ENCODE results near the gene ZNF821.
"Not testable (repeated sequence)": the region's sequence is repeated elsewhere in the genome, so short reads cannot be mapped to it uniquely, and the experiment has no call there.

ZNF821 gene

DNA sequence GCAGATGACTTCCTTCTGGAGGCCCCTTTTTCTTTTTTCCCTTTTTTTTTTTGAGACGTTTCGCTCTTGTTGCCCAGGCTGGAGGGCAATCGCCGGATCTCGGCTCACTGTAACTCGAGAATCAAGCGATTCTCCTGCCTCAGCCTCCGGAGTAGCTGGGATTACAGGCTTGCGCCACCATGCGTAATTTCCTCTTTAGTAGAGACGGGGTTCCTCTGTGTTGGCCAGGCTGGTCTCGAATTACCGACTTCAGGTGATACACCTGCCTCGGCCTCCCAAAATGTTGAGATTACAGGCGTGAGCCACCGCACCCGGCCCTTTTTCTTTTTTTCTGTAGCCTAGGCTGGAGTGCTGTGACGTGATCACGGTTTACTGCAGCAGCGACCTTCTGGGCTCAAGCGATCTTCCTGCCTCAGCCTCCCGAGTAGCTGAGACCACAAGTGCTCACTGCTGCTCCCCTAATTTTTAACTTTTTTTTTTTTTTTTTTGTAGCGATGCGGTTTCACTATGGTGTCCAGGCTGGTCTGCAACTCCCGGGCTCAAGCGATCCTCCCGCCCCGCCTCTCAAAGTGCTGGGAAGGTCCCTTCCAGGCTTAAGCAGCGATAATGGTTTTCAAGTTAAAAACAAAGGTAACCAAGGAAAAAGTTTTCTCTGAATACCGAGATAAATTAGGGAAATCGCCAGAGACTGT lies 10.4 kb upstream of the ZNF821 start:
- peaks cover 6% of the 10 kb centered on the region for H3K36me3 Mint-ChIP-seq
- H3K4me1 Mint-ChIP-seq, result peaks cover 34% of the 10 kb centered on the region
- DNase-seq, result peak; percentile 51
- peaks cover 9% of the 10 kb centered on the region for H3K27me3 Mint-ChIP-seq
- H3K9me3 Mint-ChIP-seq, result no peaks in the 10 kb centered on the region
- H3K4me3 Mint-ChIP-seq, result peak overlapping the region; percentile 99
- peak overlapping the region; percentile 99 for H3K27ac Mint-ChIP-seq
- CTCF ChIA-PET, result interaction anchor here (4.2 kb wide), 1 partner anchor 12 kb away, joined by 33 read pairs; the partner anchor contains the start of gene ZNF821

DNA sequence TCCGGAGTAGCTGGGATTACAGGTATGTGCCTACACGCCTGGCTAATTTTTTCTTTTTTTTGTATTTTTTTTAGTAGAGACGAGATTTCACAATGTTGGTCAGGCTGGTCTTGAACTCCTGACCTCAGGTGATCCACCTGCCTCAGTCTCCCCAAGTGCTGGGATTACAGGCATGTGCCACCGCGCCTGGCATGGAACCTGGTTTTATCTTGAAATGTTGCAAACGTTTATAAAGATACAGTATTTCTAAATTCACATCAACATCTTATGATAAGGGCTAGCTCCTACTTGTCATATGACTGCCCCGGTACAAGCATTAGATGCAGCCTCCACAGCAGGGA lies 9.9 kb upstream of the ZNF821 start:
- peaks cover 30% of the 10 kb centered on the region for H3K4me1 Mint-ChIP-seq
- no peaks in the 10 kb centered on the region for H3K9me3 Mint-ChIP-seq
- CTCF ChIA-PET, result interaction anchor here (4.2 kb wide), 1 partner anchor 11 kb away, joined by 33 read pairs; the partner anchor contains the start of gene ZNF821
- peaks cover 5% of the 10 kb centered on the region for H3K36me3 Mint-ChIP-seq
- peak overlapping the region; percentile 99 for H3K27ac Mint-ChIP-seq
- no peak for DNase-seq
- peak overlapping the region; percentile 99 for H3K4me3 Mint-ChIP-seq
- H3K27me3 Mint-ChIP-seq, result peaks cover 10% of the 10 kb centered on the region

DNA sequence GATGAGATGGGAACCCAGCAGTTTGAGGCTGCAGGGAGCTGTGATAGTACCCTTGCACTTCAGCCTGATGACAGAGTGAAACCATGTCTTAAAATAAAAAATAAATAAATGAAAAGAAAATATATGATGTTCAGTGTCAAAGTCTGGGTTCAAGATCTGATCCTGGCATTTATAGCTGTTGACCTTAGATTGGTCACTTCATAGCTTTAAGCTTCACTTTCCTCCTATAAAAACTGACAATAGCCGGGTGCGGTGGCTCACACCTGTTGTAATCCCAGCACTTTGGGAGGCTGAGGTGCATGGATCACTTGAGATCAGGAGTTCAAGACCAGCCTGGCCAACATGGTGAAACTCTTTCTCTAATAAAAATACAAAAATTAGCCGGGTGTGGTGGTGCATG lies 5.2 kb upstream of the ZNF821 start:
- Mint-ChIP-seq H3K27me3 (peaks cover 22% of the 10 kb centered on the region), H3K36me3 (peaks cover 4% of the 10 kb centered on the region), H3K4me3 (no peak overlapping the region), H3K27ac (no peak overlapping the region), H3K9me3 (no peaks in the 10 kb centered on the region), H3K4me1 (peaks cover 21% of the 10 kb centered on the region)
- CTCF ChIA-PET, result no interaction called here
- DNase-seq, result no peak

DNA sequence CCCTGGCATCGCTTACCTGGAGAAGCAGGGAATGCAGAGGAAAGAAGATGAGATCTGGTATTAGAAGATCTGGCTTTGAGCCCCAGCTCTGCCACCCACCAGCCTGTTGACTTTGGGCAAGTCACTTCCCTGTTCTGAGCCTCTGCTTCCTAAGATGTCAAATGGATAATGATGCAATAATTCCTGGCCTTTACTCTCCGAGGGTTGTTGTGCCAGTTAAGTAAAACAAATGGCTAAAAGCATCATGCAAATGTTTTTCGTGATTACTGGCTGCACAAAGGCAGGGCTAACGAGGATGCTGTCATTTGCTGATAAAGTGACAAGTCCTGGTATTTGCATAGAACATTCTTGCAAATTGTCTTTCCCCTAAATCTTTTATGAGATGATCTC lies 1.3 kb upstream of the ZNF821 start:
- H3K4me3 Mint-ChIP-seq, result peak overlapping the region; percentile 93
- H3K9me3 Mint-ChIP-seq, result no peaks in the 10 kb centered on the region
- peaks cover 5% of the 10 kb centered on the region for H3K36me3 Mint-ChIP-seq
- CTCF ChIA-PET, result no interaction called here
- peak overlapping the region; percentile 6 for H3K27ac Mint-ChIP-seq
- peaks cover 41% of the 10 kb centered on the region for H3K4me1 Mint-ChIP-seq
- DNase-seq, result no peak
- peaks cover 26% of the 10 kb centered on the region for H3K27me3 Mint-ChIP-seq

DNA sequence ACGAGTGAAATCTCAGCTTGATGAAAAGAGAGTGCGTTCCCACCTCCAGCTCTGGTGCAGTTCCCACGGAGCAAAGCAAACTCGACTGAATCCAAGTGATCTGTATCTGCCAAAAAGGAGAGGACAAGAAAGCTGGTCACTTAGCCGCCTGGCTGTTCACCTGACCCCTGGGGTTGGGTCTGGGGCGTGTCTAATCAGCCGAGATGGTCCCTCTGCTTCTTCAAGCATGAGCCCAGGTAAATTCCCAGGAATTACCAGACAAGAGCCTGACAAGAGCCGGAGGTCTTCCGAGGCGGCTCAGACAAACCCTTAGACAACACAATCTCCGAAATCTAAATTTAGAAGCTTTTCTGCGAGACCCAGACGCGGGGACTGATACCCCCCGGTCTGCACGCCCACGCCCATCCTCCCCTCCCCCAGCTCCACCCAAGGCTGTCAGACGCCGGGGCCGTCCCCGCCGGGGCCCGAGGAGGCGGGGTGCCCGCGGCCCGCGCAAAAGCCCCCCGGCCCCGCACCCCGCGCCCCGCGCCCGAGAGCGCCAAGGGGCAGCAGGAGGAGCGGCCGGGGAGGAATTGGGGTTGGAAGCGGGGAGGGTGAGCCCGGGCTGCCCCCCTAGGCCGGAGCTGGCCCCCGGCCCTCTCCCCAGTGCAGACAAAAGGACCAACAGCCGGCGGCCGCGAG lies 674 bp downstream of the ZNF821 start:
- peak overlapping the region; percentile 79 for H3K4me3 Mint-ChIP-seq
- peaks cover 23% of the 10 kb centered on the region for H3K27me3 Mint-ChIP-seq
- peak overlapping the region; percentile 86 for H3K27ac Mint-ChIP-seq
- H3K36me3 Mint-ChIP-seq, result peaks cover 20% of the 10 kb centered on the region
- H3K4me1 Mint-ChIP-seq, result peaks cover 55% of the 10 kb centered on the region
- no peaks in the 10 kb centered on the region for H3K9me3 Mint-ChIP-seq
- CTCF ChIA-PET, result interaction anchor here (0.5 to 6.2 kb wide), 22 partner anchors 9 to 318 kb away, joined by 3 to 61 read pairs (median 4); partner anchors contain the start of gene IST1
- DNase-seq, result peak; percentile 59

DNA sequence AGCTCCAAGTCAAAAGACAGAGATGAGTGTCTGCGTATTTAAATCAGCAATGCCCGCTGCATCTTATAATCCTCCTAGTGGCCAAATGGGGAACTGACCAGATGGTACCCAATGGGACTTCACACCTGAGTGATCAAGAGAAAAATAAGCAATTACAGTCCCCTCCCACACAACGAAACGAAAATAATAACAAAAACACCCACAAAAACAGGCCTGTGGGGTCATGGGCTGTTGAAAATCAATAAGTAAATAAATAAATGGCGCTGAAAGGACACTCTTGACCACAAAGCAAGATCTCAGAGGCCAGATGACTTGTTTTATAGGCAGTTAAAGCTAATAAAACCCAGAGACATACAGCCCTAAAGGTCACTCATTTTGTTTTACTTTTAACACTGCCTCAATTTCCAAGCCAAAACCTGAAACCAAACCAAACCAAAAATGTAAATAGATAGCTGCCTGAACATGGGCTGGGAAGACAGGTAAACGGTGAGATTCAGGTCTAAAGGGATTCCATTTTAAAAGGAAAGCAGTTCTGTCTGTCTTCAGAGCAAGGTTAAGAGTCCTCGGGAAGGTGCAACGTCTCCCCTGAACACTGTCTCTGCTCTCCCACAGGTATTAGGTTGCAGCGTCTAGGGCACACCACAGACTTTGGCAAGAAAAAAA lies 1.3 kb downstream of the ZNF821 start:
- peaks cover 22% of the 10 kb centered on the region for H3K36me3 Mint-ChIP-seq
- CTCF ChIA-PET, result interaction anchor here (0.5 to 6.2 kb wide), 29 partner anchors 9 to 271 kb away, joined by 3 to 61 read pairs (median 4); partner anchors contain the start of genes AP1G1 and IST1

DNA sequence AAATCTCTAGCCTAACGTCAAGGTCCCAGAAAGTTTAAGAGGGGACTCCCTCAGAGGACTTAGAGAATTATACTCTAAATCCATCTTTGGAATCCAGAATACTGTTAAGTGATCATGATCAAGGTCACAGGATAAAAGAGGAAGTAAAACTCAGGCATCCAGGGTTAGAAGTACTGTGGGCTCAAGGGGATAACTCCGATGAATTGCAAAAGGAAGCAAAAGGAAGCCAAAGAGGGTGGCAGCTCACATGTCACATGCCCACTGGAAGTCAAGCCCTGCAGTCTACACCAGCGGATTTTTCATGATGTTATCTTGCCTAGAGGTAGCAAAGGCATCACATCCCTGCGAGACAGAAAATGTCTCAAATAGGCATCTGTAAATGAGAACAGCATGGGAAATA lies 3.8 kb downstream of the ZNF821 start:
- Mint-ChIP-seq H3K4me1 (peaks cover 51% of the 10 kb centered on the region), H3K4me3 (no peak overlapping the region), H3K27ac (no peak overlapping the region), H3K27me3 (peaks cover 18% of the 10 kb centered on the region), H3K9me3 (no peaks in the 10 kb centered on the region), H3K36me3 (peaks cover 29% of the 10 kb centered on the region)
- no peak for DNase-seq
- CTCF ChIA-PET, result interaction anchor here (6.2 kb wide), 1 partner anchor 8 kb away, joined by 61 read pairs; no protein-coding TSS in a partner anchor

More for the DNA sequence above, 1.3 kb downstream of the ZNF821 start:
- no peaks in the 10 kb centered on the region for H3K9me3 Mint-ChIP-seq
- H3K4me3 Mint-ChIP-seq, result peak overlapping the region; percentile 79
- peak overlapping the region; percentile 86 for H3K27ac Mint-ChIP-seq
- DNase-seq, result peak; percentile 87
- peaks cover 20% of the 10 kb centered on the region for H3K27me3 Mint-ChIP-seq
- H3K4me1 Mint-ChIP-seq, result peaks cover 55% of the 10 kb centered on the region

DNA sequence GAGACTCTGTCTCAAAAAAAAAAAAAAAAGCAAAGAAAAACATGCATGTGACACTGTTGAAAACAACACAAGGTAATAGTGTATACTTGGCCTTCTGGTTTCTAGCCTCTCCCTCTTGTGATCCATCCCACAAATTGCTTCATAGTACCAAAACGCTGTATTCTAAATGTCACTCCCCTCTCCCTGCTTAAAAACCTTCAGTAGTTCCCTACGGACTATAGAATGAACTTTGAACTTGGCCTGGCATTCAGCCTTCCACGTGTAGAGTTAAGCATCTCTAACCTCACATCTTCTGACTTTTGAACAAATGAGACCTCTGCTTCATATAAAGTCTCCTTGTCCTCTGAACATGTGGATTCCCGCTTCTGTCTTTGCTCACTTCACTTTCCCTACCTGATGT lies 5.1 kb downstream of the ZNF821 start:
- H3K36me3 Mint-ChIP-seq, result peaks cover 27% of the 10 kb centered on the region
- DNase-seq, result no peak
- H3K9me3 Mint-ChIP-seq, result no peaks in the 10 kb centered on the region
- H3K27ac Mint-ChIP-seq, result no peak overlapping the region
- peaks cover 8% of the 10 kb centered on the region for H3K27me3 Mint-ChIP-seq
- H3K4me1 Mint-ChIP-seq, result peaks cover 51% of the 10 kb centered on the region
- CTCF ChIA-PET, result interaction anchor here (6.2 kb wide), 1 partner anchor 6 kb away, joined by 61 read pairs; no protein-coding TSS in a partner anchor
- no peak overlapping the region for H3K4me3 Mint-ChIP-seq

DNA sequence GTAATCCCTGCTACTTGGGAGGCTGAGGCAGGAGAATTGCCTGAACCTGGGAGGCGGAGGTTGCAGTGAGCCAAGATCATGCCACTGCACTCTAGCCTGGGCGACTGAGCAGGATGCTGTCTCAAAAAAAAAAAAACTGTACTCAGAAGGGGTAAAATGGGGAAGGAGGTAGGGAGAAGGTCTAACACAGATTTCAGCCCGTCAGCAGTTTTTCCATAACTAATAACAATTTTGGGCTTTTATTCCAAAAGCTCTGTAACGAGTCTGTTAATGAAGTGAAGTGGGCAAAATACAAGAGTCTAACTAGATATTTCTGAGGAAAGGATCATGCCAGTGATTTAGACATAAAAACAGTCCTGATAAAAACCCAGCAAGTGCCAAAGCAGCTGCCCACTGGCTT lies 10.8 kb downstream of the ZNF821 start:
- peaks cover 32% of the 10 kb centered on the region for H3K4me1 Mint-ChIP-seq
- CTCF ChIA-PET, result interaction anchor here (6.4 kb wide), 1 partner anchor 9 kb away, joined by 61 read pairs; the partner anchor contains the start of gene ZNF821
- no peaks in the 10 kb centered on the region for H3K27me3 Mint-ChIP-seq
- DNase-seq, result no peak
- no peaks in the 10 kb centered on the region for H3K9me3 Mint-ChIP-seq
- peak overlapping the region; percentile 94 for H3K27ac Mint-ChIP-seq
- H3K4me3 Mint-ChIP-seq, result peak overlapping the region; percentile 63
- H3K36me3 Mint-ChIP-seq, result peaks cover 17% of the 10 kb centered on the region

DNA sequence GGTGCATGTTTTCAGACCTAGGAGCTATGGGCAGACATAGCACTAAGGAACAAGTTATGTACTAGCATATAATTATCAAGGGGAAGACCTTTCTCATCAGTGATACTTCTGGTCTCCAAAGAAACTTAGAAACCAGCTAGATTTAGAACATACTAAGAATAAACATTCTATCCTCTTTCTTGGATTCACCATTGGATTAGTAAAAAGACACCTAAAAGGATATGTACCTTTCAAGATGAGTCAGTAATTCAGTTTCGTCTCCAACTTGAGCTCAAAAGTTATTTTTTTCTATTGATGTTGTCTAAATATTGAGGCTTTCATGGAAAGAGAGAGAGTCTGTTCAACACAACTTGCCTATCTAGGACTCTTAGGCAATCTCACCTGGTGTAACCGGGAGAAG lies 13.2 kb downstream of the ZNF821 start:
- no peaks in the 10 kb centered on the region for H3K9me3 Mint-ChIP-seq
- H3K4me3 Mint-ChIP-seq, result no peak overlapping the region
- H3K4me1 Mint-ChIP-seq, result peaks cover 32% of the 10 kb centered on the region
- H3K27ac Mint-ChIP-seq, result no peak overlapping the region
- peaks cover 11% of the 10 kb centered on the region for H3K36me3 Mint-ChIP-seq
- no peak for DNase-seq
- CTCF ChIA-PET, result interaction anchor here (0.8 to 6.4 kb wide), 3 partner anchors 11 to 75 kb away, joined by 3 to 61 read pairs (median 5); partner anchors contain the start of gene ZNF821
- no peaks in the 10 kb centered on the region for H3K27me3 Mint-ChIP-seq

DNA sequence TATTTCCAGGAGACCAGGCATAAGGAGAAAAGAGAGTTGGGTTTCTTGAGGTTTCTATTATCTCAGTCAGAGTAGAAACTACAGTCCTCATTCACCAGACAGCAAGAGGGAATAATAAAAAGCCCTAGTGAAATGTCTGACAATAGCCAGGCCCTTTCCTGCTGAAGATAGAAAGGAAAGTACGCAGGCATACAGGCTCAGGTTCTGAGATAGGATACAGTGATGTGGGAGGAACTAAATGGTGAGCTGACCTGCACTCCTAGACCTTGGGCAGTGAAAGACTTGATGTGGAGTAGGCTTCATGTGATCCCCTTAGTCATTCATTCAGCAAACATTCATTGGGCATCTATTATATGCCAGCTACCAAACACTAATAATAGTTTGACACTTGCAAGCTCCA lies 14.9 kb downstream of the ZNF821 start:
- H3K4me1 Mint-ChIP-seq, result peaks cover 26% of the 10 kb centered on the region
- H3K27me3 Mint-ChIP-seq, result no peaks in the 10 kb centered on the region
- no peak overlapping the region for H3K27ac Mint-ChIP-seq
- CTCF ChIA-PET, result interaction anchor here (0.7 to 1.7 kb wide), 3 partner anchors 11 to 93 kb away, joined by 3 to 5 read pairs (median 4); no protein-coding TSS in a partner anchor
- peaks cover 22% of the 10 kb centered on the region for H3K36me3 Mint-ChIP-seq
- no peak for DNase-seq
- H3K4me3 Mint-ChIP-seq, result no peak overlapping the region
- no peaks in the 10 kb centered on the region for H3K9me3 Mint-ChIP-seq

DNA sequence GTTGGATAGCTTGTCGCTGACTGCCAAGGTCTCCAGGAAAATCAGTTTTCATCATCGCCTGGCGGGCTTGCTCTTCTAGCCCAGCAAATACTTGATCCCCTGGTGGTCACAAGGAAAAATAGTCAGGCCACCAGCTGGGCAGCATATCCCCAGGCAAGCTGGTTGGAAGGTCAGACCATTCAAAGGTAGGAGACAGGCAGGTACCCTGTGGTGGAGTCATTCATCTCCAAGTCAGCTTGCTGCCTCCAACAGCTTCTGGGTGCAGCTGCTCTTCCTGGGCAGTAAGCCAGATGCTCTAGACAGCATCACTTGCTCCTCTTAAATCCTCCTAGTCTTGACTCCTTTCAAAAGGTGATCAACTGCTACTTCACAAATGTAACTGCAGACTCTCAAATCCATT lies 16.0 kb downstream of the ZNF821 start:
- no peak for DNase-seq
- CTCF ChIA-PET, result no interaction called here
- H3K4me1 Mint-ChIP-seq, result peaks cover 21% of the 10 kb centered on the region
- H3K4me3 Mint-ChIP-seq, result no peak overlapping the region
- no peaks in the 10 kb centered on the region for H3K9me3 Mint-ChIP-seq
- H3K36me3 Mint-ChIP-seq, result peaks cover 26% of the 10 kb centered on the region
- H3K27me3 Mint-ChIP-seq, result no peaks in the 10 kb centered on the region
- H3K27ac Mint-ChIP-seq, result no peak overlapping the region

DNA sequence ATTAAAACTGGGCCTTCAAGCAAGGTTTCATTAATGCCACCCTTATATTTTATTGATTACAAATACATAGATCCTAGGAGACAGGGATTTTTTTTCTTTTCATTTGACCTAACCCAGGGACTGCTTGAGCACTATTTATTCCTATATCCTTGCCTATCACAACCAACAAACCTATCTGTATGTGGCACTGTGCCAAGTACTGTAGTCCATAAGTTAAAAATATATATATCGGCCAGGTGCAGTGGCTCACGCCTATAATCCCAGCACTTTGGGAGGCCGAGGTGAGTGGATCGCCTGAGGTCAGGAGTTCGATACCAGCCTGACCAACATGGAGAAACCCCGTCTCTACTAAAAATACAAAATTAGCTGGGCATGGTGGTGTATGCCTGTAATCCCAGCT lies 16.8 kb downstream of the ZNF821 start:
- H3K9me3 Mint-ChIP-seq, DNase-seq, CTCF ChIA-PET, H3K4me3 Mint-ChIP-seq, H3K27ac Mint-ChIP-seq, H3K27me3 Mint-ChIP-seq: not testable (repeated sequence)
- Mint-ChIP-seq H3K4me1 (peaks cover 13% of the 10 kb centered on the region), H3K36me3 (peaks cover 26% of the 10 kb centered on the region)

Measured in activated naive CD4-positive, alpha-beta T cell treated with anti-CD3 and anti-CD28 coated beads, Interleukin-2, amount 10 ng/mL, durations not matched to agents 7 days and 5 days (primary cell).